A204.1 (cell line): ENCODE results near the gene MPZL1.

Source experiments
- FAIRE-seq: peaks from 2 replicates; lab custom pipeline; 2012; peaks lifted over from hg19 to GRCh38; lab: Jason Lieb, UNC

Gene MPZL1

DNA sequence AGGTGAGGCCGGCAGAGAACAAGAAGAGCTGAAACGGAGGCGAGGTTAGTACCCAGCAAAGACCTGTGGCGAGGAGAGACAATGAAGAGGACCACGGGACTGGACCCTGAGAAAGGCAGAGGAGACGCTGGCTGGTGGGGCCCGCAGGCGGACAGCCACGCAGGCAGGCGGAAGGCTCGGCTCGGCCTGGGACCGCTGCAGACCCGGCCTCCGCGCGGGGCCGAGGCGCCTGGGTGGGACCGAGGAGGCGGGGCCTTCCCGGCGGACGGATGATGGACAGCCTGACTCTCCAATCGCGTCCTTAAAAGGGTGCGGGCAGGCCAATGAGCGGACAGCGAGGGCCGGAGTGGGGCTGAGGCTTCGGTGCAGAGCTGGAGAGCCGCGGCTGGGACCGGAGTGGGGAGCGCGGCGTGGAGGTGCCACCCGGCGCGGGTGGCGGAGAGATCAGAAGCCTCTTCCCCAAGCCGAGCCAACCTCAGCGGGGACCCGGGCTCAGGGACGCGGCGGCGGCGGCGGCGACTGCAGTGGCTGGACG is at the start of gene MPZL1:
Gene MPZL1 (plus strand): TSS at position 366 of the 535 bp plus-strand sequence. CDS start 170 bp downstream, outside the sequence.
- FAIRE-seq, result no peak

DNA sequence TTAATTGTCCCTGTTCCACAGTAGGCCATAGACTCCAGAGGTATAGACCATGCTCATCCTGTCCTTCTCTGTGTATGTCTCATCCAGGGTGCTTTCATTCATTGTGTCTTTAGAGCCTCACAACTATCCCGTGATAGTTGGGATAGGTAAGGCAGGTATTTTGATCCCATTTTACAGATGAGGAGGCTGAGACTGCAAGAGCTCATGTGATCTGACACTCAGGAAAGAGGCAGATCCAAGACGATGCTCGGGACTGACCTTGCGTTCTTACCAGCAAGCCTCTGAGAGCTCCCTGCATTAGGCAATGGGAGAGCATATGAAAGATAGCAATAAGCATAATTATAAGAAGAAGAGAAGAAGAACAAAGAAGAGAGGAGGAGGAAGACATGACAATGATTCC is 49.0 kb upstream of the MPZL1 start:
- FAIRE-seq, result no peak

DNA sequence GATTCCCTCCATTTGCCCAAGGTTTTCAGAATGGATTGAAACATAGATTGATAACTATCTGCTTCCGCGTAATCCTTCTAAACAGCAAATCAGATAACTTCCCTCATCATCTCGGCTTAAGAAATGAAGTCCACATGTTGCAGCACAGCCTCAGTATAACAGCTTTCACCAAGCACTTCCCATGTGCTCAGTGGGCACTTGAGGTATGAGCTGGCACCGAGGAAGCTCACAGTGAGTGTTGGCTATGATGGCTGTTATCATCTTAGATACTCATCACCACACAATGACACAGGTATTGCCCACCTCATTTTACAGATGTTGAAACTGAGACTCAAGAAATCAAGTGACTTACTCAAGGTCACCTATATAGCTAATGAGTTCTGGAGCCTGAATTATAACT is 48.5 kb upstream of the MPZL1 start:
- no peak for FAIRE-seq

DNA sequence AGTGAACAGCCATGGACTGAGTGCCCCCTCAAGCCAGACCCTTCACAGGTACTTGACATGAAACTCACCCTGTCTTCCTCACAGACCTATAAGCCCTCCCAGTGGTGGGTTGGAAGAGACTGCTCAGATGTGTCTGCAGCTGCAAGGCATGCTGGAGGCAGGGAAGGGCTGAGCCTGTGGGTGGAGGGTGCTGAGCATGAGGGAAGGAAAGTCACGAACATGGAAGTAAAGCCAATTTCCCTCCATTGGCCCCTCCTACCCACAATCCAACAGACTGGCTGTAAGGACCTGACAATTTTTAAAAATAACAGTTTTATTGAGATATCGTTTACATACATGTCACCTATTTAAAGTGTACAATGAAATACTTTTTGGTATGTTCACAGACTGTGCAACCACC is 47.6 kb upstream of the MPZL1 start:
- no peak for FAIRE-seq

DNA sequence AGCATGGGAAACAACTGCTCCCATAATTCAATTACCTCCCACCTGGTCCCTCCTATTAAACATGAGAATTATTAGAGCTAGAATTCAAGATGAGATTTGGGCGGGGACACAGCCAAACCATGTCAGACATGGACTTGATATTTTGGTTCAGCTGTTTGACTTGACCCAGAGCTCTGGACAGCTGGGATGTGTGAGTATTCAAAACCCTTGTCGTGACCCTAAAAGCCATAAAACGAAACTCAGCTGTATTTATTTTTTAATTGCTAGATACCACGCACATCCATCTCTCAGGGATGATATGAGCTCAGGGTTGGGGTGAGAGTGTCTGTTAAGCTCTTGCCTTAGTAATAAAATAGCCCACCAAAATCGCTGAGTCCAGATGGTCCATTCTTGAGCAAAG is 46.3 kb upstream of the MPZL1 start:
- FAIRE-seq, result no peak

DNA sequence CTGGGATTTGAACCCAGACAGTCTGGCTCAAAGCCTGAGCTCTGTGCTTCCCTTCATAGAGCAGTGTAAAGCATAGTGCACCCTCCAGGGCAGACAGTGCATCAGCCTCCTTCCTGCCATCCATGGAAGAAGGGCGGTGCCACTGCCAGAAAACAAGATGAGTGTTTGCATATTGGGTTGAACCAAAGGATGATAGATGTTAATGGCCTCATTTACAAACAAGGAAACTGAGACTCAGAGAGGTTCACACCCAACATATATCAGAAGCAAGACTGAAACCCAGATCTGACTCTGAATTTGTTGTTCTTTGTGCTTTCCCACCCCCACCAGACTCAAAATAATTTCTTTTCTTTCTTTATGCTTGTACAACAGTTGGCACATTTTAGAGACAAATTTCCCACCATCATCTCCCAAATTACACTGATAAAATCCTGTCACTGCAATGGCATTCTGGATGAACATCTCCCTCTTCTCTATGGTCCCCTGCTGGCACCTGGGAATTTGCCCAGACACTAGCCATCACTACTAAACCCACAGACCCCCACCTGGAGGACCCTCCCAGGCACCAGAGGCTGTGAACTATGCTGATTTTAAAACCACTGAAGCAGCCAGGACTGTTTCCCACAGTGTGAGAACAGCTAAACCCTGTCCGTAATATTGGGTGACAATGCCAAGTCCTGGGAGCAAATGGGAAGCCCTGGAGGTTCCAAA is 45.4 kb upstream of the MPZL1 start:
- FAIRE-seq, result no peak

DNA sequence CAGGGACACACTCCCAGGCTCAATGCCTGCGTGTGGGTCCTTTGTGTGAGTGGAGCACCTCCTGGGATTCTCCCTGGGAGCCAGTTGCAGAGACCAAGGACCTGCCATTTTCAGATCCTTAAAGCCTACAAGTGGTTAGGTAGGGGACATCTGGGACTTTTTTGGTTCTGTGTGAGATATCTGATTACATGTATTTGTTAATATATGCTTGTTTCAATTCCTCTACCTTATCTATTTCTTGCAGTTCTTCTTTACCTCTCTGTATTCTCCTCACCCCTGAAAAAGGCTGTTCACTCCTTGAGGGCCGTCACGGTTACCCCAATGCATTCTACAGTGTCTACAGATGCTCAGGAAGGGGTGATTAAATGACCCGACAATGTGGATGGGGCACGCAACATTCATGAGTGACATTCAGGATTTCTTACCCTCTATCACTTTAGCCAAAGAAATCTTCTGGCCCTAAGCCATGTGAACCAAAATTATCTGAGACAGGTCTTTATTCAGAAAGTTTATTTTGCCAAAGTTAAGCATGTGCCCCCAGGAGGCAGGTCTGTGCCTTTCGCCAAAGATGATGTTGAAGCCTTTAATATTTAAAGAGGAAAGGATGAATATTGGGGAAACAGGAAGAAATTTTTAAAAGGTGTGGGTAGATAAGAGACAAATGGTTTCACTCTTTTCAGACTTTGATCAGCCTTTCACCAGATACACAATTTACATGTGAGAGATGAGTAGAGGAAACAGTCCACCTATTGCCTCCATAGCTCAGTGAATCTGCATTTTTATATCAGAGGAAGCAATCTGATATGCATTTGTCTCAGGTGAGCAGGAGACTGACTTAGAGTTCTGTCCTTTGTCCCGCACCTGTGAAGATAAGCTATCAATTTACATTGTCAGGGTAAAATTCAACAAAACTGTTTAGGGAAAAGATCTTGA is 44.6 kb upstream of the MPZL1 start:
- no peak for FAIRE-seq

DNA sequence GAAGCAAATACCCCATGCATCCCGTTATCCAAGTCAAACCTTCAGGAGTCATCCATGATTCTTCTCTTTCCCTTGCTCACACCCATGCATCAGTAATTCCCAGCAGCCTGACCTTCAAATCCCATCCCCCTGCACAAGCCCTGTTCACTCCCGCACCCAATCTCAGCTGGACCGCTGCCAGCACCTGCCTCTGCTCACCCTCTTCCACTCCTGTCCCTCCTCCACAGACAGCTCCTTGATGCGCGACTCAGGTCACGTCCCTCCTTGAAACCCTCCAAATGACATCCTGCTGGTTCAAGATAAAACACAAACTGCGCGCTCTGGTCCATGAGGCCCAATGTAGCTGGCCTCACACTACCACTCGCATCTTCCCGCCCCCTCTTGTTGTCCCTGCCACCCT is 43.4 kb upstream of the MPZL1 start:
- FAIRE-seq, result no peak

DNA sequence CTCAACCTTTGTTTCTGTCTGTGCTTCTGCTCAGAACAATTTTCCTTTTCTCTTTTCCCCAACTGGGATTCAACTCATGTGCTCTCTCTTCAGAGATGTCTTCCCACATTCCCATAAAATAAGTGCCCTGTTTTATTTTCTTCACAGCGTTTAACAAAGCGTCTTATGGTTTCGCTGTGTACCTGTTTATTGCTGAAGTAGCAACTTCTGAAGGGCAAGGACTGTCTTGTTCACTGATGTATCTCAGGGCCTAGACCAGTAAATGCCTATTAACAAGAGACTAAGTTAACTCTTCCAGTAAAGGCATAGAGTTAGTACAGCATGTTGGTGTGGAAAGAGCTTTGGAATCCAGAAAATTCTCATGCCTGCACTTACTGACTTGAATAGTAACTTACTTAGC is 42.9 kb upstream of the MPZL1 start:
- FAIRE-seq, result no peak

DNA sequence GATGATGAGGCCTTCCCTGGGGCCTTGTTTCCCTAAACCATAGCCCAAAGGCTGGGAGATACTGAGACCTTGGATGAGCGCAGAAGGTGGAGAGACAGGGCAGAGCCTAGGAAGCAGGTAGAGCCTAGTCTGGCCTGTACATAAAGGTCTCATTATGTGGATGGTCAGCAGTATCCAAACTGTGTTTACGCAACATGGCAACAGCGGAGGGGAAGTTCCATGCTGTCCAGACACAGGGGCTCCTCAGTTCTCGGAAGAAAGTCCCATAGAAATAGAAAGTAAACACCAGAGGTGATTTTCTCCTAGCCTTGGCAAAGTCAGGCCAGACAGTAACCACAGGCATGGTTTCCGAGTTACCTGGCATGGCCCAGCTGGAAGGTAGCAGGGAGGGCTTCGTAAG is 42.1 kb upstream of the MPZL1 start:
- FAIRE-seq, result no peak

DNA sequence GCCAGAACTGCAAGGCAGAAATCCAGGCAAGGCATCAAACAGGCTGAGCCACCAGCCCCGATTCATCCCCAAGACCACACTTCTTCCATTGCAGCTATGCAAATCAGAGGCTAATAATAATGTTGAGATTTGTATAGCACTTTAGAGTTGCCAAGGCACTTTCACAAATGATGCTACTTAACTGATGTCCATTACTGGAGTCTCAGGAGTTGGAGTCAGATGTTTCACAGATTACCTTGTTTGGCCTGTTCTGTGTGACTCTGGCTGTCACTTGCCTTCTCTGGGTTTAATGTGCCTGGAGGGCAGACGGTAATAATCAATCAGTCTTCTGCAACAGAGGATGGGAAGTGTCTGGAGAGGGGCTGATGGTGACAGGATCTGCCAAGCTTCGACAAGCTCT is 40.8 kb upstream of the MPZL1 start:
- FAIRE-seq, result no peak

DNA sequence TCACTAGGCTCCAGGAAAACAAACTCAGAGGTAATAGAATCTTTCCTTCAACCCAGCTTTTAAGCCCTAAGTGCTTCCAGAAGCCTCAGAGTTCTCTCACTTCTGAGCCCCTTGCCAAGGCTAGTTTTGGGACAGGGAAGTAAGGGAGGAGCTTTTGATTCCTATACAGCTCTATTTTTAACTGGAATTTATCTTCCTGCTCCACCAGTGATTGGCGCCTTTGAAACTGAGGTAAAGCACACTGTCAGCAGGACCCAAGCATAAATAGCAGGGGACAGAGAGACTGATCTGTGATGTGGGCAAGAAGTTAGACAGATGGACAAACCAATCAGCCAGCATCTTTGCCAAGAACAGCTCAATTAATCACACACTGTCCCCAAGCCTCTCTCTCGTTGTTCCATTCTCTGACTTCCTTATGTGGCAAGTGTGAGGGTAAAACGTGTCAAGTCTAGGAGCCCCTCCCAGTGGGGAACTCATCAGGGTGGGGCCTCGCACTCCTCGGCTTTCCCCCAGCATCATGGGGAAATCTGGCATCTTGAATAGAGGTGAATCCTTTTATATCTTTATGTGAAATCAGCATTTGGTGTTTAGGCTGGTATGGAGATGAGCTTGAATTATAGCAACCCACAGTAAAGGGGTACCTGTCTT is 40.2 kb upstream of the MPZL1 start:
- FAIRE-seq, result no peak

DNA sequence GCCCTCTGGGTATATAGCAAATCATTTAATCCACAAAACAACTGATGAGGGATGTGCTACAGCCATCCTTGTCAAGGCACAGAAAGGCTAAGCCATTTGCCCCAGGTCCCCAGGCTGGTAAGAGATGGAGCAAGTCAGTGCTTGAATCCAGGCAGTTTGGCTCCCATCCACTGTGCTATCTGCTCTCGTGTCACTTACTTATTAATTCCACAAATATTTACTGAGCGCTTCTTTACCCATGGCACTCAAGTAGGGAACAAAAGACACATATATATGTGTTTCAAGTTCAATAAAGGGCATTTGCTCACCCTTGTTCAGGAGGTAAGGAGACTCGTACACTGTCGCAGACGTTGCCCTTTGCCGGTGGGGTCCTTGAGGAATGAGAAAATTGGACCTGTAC is 38.6 kb upstream of the MPZL1 start:
- no peak for FAIRE-seq

DNA sequence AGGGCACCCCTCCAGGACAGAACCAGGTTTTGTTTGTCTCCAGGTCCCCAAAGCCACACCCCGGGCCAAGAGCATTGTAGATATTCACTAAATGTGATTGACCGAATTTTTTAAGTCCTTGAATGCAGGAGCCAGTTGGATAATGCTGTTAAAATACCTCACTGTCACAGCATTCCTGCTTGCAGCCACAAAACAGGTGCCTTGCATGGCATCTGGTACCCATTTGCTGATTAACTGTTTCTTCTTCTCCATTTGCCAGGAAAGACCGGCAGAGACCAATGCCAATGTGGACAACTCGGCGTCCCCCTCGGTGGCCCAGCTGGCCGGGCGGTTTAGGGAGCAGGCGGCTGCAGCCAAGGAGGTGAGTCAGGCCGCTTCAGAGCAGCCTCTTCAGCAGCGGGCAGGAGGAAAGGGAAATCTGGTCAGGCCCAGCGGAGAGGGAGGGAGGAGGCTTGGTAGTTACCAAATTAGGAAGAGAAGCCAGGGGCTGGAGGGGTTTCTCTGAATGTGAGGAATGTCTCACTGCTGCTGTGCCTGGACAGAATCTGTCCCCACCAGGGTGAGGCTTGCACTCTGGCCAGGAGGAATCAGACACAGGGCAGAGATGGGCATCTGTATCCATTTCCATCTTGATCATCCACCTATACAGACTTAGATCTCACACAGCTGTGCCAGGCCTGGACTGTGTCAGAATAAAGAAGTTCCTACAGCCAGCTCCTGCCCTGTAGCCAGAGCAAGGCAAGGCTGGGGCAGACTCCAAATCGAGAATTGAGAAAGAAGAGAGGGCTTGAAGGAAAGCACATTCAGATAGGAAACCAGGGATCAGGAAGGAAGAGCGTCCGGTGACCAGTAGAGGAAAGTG is 37.9 kb upstream of the MPZL1 start:
- FAIRE-seq, result no peak

DNA sequence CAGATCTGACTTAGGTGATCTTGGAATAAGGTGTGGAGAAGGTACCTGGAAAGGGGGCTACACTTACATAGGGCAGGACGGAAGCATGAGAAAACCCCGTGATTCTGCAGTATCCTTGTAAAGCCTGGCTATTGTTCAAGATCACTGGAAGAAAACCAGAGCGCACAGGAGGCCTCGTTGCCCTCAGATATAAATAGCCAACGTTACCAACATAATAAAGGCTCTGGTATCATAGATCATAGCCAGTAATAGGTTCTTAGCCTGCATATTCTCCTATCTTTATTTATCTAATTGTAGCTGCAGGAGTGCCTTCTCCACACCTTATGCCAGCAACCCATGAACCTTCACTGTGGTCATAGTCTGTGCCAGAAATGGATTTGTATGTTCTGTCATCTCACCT is 35.9 kb upstream of the MPZL1 start:
- no peak for FAIRE-seq

DNA sequence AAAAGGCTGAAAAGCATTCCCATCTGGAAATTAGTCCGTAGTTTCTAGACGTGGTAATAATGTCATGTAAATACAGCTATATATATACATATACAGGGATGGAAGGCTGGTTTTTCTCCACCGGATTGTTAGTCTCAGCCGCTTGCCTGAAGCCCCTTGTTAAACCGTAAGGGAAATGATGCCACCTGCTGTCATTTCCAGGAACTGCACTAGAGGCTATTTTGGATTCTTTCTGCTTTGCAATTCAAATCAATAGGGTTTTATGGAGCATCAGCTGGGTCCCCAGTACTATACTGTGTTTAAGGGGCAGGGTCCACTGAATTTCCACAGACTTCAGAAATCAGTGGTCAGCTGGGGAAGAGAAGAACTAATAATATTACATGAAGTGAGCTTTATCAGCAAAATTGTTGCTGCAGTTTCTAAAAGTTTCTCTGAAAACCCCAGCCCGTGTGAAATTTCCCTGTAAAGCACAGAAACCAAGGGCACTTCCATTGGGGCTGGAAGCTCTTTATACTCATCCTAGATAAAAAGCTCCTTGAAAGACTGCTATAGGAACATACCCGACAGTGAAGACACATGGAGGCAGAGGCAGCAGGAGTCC is 33.8 kb upstream of the MPZL1 start:
- FAIRE-seq, result peak; percentile 84

DNA sequence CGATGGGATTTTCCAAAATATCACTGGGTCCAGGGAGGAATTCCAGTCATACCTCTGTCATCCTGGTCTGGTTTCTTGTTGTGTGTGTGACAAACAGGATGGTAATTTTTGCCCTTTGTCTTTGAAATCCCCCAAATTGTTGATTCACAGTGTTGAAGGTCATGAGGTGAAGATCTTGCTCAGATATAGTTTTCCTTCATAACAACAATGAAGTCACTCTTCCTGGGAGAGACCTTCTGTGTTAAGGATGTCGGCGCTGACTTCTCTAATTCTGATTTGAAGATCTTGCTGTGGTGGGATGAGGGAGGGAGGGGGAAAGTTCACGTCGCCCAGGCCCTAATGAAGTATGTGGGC is 32.2 kb upstream of the MPZL1 start:
- no peak for FAIRE-seq

DNA sequence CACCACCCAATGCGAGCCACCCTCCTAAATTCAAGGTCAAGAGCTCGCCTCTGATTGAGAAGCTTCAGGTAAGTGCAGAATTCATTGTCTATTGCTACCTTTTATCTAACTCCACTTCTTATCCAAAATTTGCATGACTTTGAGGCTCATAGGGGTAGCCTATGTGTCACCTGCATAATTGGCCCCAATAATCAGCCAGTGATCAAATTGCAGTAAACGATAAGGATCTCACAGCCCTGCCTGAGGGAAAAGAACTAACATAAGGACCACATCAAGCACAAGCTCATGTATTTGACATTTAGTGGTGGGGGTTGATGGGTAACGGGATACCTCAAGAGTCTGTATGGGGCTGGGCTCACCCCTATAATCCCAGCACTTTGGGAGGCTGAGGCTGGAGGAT is 31.7 kb upstream of the MPZL1 start:
- FAIRE-seq, result no peak

DNA sequence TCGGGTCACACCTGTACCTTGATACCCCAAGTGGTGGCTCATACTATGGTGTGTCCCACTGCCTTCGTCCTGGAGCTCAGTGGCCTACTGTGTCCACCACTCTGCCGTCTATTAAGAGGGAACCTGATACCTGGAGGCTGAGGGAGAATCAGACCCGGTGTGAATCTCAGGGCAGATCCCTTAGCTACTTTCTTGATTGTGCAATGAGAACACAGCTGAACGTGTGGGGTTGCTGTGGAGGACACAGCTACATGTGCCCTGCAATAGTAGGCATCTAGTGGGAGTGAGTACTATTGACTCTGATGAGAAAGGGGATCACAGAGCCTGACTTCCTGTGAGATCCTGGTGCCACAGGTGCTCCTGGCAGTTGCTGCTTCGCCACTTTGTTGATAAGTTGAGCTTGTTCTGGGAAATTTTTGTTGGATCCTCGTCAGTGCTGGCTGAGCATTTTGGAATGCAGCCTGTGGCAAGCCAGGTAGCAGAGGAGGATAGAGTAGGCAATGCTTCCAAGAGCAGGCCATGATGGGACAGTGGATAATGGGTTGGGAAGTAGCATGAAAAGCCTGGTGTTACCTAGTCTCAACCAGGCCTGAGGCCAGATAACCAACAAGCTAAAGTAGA is 28.2 kb upstream of the MPZL1 start:
- no peak for FAIRE-seq

DNA sequence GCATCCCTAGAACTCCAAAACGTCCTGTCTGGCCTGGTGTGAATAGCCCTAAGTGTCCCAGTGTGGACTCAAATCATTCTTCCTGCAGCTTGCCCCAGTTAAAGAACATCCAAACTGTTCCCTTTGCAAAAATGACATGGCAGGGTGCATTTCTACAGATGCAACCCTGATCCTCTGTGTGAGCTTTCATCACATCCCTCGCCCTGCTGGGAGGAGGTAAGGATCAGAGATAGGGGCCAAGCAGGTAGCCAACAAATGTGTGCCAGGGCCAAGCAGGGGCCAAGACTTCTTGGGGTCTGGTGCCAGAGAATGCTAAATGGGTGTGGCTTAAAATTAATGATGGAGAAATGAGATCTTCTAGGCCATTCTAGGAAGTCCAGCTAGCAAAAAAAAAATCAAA is 27.1 kb upstream of the MPZL1 start:
- FAIRE-seq, result no peak

DNA sequence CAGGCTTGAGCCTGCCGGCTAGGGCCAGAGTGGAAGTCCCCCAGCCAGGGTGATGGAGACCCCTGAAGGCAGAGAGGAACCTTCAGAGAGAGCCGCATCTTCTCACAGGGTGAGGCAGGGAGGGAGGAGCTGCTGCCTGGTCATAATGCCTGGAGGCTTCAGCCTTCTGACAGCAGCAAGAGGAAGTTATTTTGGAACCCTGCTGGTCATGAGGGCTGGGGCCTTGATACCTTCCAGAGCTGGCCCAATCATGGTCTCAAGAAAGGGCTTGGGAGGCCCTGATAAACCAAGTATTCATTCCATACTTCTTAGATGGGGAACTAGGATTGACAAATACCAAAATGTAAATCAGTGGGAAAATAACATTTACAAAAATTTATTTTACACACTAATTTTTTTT is 26.6 kb upstream of the MPZL1 start:
- no peak for FAIRE-seq
